Measurements from ENCODE around the gene ASIC3. TPM values are rescaled to one million over a fixed set of nuclear protein-coding genes. Genes with fewer than 3 reads are reported as not detected.

The ASIC3 gene
- total RNA-seq, 3 donors from 2014 or later: 1.2 to 6.5 (median 3.4) TPM

GRCh38 chr7:151015967-151016366 is 32.4 kb upstream of the ASIC3 start:
- H3K4me1 ChIP-seq (ENCODE audit: low read depth): peaks cover 22% of the 10 kb centered on the region
- no peaks in the 10 kb centered on the region for H3K36me3 ChIP-seq (ENCODE audit: low read depth)
- no peak for DNase-seq
- TF ChIP-seq CTCF (IDR thresholded peaks at IDR 0.05): no peak
- no peak for ATAC-seq
- H3K4me3 ChIP-seq: no peak overlapping the region
- no peaks in the 10 kb centered on the region for H3K9me3 ChIP-seq
- intact Hi-C loops (cut with DNase I, micrococcal nuclease): no loop called here

- H3K9me3 ChIP-seq: no peaks in the 10 kb centered on the region
- no peak overlapping the region for H3K4me3 ChIP-seq
- peaks cover 21% of the 10 kb centered on the region for H3K4me1 ChIP-seq (ENCODE audit: low read depth)
- TF ChIP-seq CTCF (IDR thresholded peaks at IDR 0.05): no peak
- H3K36me3 ChIP-seq (ENCODE audit: low read depth): no peaks in the 10 kb centered on the region
- ATAC-seq: no peak
- intact Hi-C loops (cut with DNase I, micrococcal nuclease): no loop called here
- DNase-seq: no peak
Observed at GRCh38 chr7:151016505-151016904, 31.8 kb upstream of the ASIC3 start.

GRCh38 chr7:151016942-151017341 is 31.4 kb upstream of the ASIC3 start:
- peaks cover 21% of the 10 kb centered on the region for H3K4me1 ChIP-seq (ENCODE audit: low read depth)
- H3K4me3 ChIP-seq: no peak overlapping the region

GRCh38 chr7:151017370-151017952 is 30.9 kb upstream of the ASIC3 start:
- DNase-seq (no peak), ATAC-seq (no peak)
- Histone ChIP-seq H3K36me3 (ENCODE audit: low read depth) (no peaks in the 10 kb centered on the region), H3K4me3 (no peak overlapping the region), H3K4me1 (ENCODE audit: low read depth) (peaks cover 16% of the 10 kb centered on the region), H3K9me3 (no peaks in the 10 kb centered on the region)
- no peak for TF ChIP-seq CTCF (IDR thresholded peaks at IDR 0.05)
- intact Hi-C loops (cut with DNase I, micrococcal nuclease): no loop called here

More at GRCh38 chr7:151016942-151017341, 31.4 kb upstream of the ASIC3 start:
- ATAC-seq (no peak), DNase-seq (no peak)
- no peak for TF ChIP-seq CTCF (IDR thresholded peaks at IDR 0.05)
- no peaks in the 10 kb centered on the region for H3K9me3 ChIP-seq
- intact Hi-C loops (cut with DNase I, micrococcal nuclease): no loop called here
- H3K36me3 ChIP-seq (ENCODE audit: low read depth): no peaks in the 10 kb centered on the region

GRCh38 chr7:151017953-151018420 is 30.3 kb upstream of the ASIC3 start:
- no peaks in the 10 kb centered on the region for H3K9me3 ChIP-seq
- no peaks in the 10 kb centered on the region for H3K36me3 ChIP-seq (ENCODE audit: low read depth)
- ATAC-seq (peak; percentile 71), DNase-seq (peak; percentile 79 to 84 (median 81))
- H3K4me3 ChIP-seq: no peak overlapping the region
- TF ChIP-seq CTCF (IDR thresholded peaks at IDR 0.05): peak; percentile 91
- peaks cover 13% of the 10 kb centered on the region for H3K4me1 ChIP-seq (ENCODE audit: low read depth)
- intact Hi-C loops (cut with DNase I, micrococcal nuclease): no loop called here

Data from mucosa of descending colon (tissue), 3 donors.